Suprapubic skin (tissue), 4 donors: Measurements from ENCODE around the gene CYB561D2.

Experiments used
- CTCF ChIP-seq, 2 donors: fragments of 200-600 bp in 1 of 2; fragments of 450-650 bp in 1 of 2; sonication (generic) in 1 of 2; IDR thresholded peaks; one replicate each; pipeline ENCODE4 v1.5.1; 2016 to 2019; ENCODE audit warnings: antibody characterized with exemption in 2 of 2, mild to moderate bottlenecking in 1 of 2, moderate library complexity in 1 of 2
- POLR2A ChIP-seq, 2 donors: fragments of 450-650 bp; IDR thresholded peaks; one replicate each; pipeline ENCODE4 v1.6.1; 2017; ENCODE audit warnings: antibody characterized with exemption in 2 of 2, mild to moderate bottlenecking in 2 of 2, moderate library complexity in 2 of 2
- POLR2AphosphoS5 ChIP-seq, 3 donors: sonication (generic); formaldehyde crosslinking; IDR thresholded peaks; one replicate each; pipeline ENCODE4 v1.6.1; 2017; ENCODE audit warnings: antibody characterized with exemption in 3 of 3

GRCh38 chr3:50319181-50319893 is 31.3 kb upstream of the CYB561D2 start:
- TF ChIP-seq CTCF (IDR thresholded peaks at IDR 0.05) (no peak), POLR2A (IDR thresholded peaks at IDR 0.05) (no peak), POLR2AphosphoS5 (IDR thresholded peaks at IDR 0.05) (no peak)
